Heart left ventricle (tissue), 16 donors: ENCODE measurements around the gene BIRC2. TPM values are rescaled to one million over a fixed set of nuclear protein-coding genes. Genes with fewer than 3 reads are reported as not detected.

ENCODE experiments used
- ATAC-seq, 4 donors: fragments of 200-7000 bp; cut with Tn5 transposase; one replicate each; pipeline ENCODE4 v1.9.1; 2020 to 2022; ENCODE audit warnings: moderate library complexity in 4 of 4, mild to moderate bottlenecking in 3 of 4, moderate number of reproducible peaks in 1 of 4
- DNase-seq, 5 donors: peaks; one replicate each; pipeline ENCODE4 v3.0.0-alpha.2; 2020
- H3K27ac ChIP-seq, 12 donors: fragments of 200-600 bp; sonication (generic) in 4 of 12; one replicate each; pipeline versions ENCODE4 v1.5.0 to v1.8.0; 2016 to 2022; ENCODE audit warnings: mild to moderate bottlenecking in 2 of 12
- H3K27me3 ChIP-seq, 9 donors: fragments of 200-600 bp; sonication (generic) in 2 of 9; one replicate each; pipeline versions ENCODE4 v1.5.1 to v1.8.0; 2016 to 2022; ENCODE audit warnings: mild to moderate bottlenecking in 3 of 9
- H3K36me3 ChIP-seq, 9 donors: fragments of 200-600 bp; sonication (generic) in 2 of 9; one replicate each; pipeline versions ENCODE4 v1.5.0 to v1.8.0; 2018 to 2022; ENCODE audit warnings: mild to moderate bottlenecking in 2 of 9
- H3K4me1 ChIP-seq, 12 donors: fragments of 200-600 bp; sonication (generic) in 4 of 12; one replicate each; pipeline versions ENCODE4 v1.5.0 to v1.8.0; 2016 to 2022; ENCODE audit warnings: mild to moderate bottlenecking in 3 of 12
- H3K4me3 ChIP-seq, 12 donors: fragments of 200-600 bp; sonication (generic) in 4 of 12; one replicate each; pipeline versions ENCODE4 v1.5.0 to v1.8.0; 2017 to 2022; ENCODE audit warnings: mild to moderate bottlenecking in 9 of 12, moderate library complexity in 4 of 12
- H3K9me3 ChIP-seq, 12 donors: fragments of 200-600 bp; sonication (generic) in 4 of 12; one replicate each; pipeline versions ENCODE4 v1.5.0 to v1.8.0; 2016 to 2022; ENCODE audit warnings: mild to moderate bottlenecking in 1 of 12
- CTCF ChIP-seq, 12 donors: fragments of 200-600 bp; sonication (generic) in 4 of 12; IDR thresholded peaks; one replicate each; pipeline versions ENCODE4 v1.5.0 to v1.8.0; 2018 to 2022; ENCODE audit warnings: antibody characterized with exemption in 12 of 12, mild to moderate bottlenecking in 5 of 12
- POLR2A ChIP-seq, 2 donors: fragments of 450-650 bp; IDR thresholded peaks; one replicate each; pipeline ENCODE4 v1.6.1; 2017; ENCODE audit warnings: antibody characterized with exemption in 2 of 2, mild to moderate bottlenecking in 2 of 2, moderate library complexity in 2 of 2
- WGBS, 4 donors: extraction: QIAGEN DNeasy Blood & Tissue Kit in 2 of 4; methylation state at CpG; one replicate each; pipeline versions ENCODE4 v1.1.5 to v1.1.7; 2013 to 2018; 5-methylcytosine and 5-hydroxymethylcytosine counted together
- intact Hi-C, 10 donors: fragments of 100-400 bp; cut with DNase I; formaldehyde crosslinking; loops; one replicate each; pipeline versions ENCODE4 v1.11.1 to v1.14.2; 2022
- polyA plus RNA-seq, 2 donors: library from polyadenylated mRNA; stranded (reverse); fragments of 200-250 nt; gene quantifications; one replicate each; pipeline ENCODE4 v1.2.3, GENCODE V29; 2013
- total RNA-seq, 9 donors: library from RNA; depleted of rRNA in 2 of 9; stranded (reverse); fragments of >200 nt in 2 of 9; fragmentation: NEBNext Ultra II Directional in 3 of 9; extraction: Animal tissue kit (Norgen Biotek cat#: 25700) in 3 of 9; gene quantifications; one replicate each; pipeline versions ENCODE4 v1.1.0 to v1.2.4, GENCODE V29; 2016 to 2023
- donor health status: ischemic (EF 13 %, LVEDD 7.1; RV severe dilation, severe dysfunction).
- donor health status: healthy with polysubstance abuse.
- donor health status: DM: no; HTN: yes; CAD: no.
- donor health status: DM: no; HTN: no; CAD: no.
- donor health status: ischemic (EF 25% LVEDD 6.9; RV normal size, moderate dysfunction).
- donor health status: ischemic (EF 25% LVEDD 5.7; RV mildly dilated, moderate dysfunction).
- donor health status: healthy.
- donor health status: DM: yes; HTN: yes; CAD: no.
- donor health status: ischemic (EF 35%, LVEDD 5.7; RV mildly dilated, moderate dysfunction).
- donor health status: nonischemic (EF 11% LVEDD 7.7; RV severe dilation, severe dysfunction).
- donor health status: DM: yes; HTN: yes; CAD: no.
- donor health status: PGD.
- donor health status: ischemic (EF 29% LVEDD 5.4; RV normal size, mild dysfunction).
- donor health status: nonischemic (EF 23%, LVEDD 6.1; RV moderate dilation, normal function).

The BIRC2 gene
- total and polyA plus RNA-seq, 11 donors: 17.9 to 39.9 (median 32.7) TPM

- Histone ChIP-seq H3K27me3 (no peaks in the 10 kb centered on the region), H3K4me3 (peak overlapping the region in 6 of 12 donors; percentile 58 to 72 (median 66)), H3K9me3 (no peaks in the 10 kb centered on the region), H3K27ac (peak overlapping the region in 6 of 12 donors; percentile 56 to 90 (median 65)), H3K36me3 (peaks cover 0 to 1% (median 0%) of the 10 kb centered on the region in 9 donors), H3K4me1 (peaks cover 0 to 76% (median 6%) of the 10 kb centered on the region in 12 donors)
- TF ChIP-seq POLR2A (IDR thresholded peaks at IDR 0.05) (no peak), CTCF (IDR thresholded peaks at IDR 0.05) (no peak)
- ATAC-seq: no peak
- intact Hi-C loops: no loop called here
- DNase-seq: no peak
- 84 to 88% (median 86%) methylated on average over 4 of the region's 4 CpGs for WGBS, 4 donors
These were observed 30.6 kb upstream of the BIRC2 start for GRCh38 chr11:102316346-102316904.

GRCh38 chr11:102317099-102317767 is 29.8 kb upstream of the BIRC2 start, which contains the start of gene BIRC3:
Gene BIRC3, plus strand, starts transcription at chr11:102317484. Its CDS starts 7,026 bp downstream, at chr11:102324510.
- WGBS, 4 donors: 1 to 3% (median 3%) methylated on average over 30 to 34 of the region's 34 CpGs
- H3K4me3 ChIP-seq: peak within 1 kb of the TSS; percentile 38 to 72 (median 58)
- H3K4me1 ChIP-seq: peaks cover 0 to 80% (median 6%) of the 10 kb centered on the region in 12 donors
- intact Hi-C loops: no loop called here
- peak in 8 of 12 donors; percentile 21 to 49 (median 29) for TF ChIP-seq CTCF (IDR thresholded peaks at IDR 0.05)
- peak in 1 of 2 donors; percentile 29 for TF ChIP-seq POLR2A (IDR thresholded peaks at IDR 0.05)
- H3K9me3 ChIP-seq: no peaks in the 10 kb centered on the region
- DNase-seq (peak; percentile 77 to 88 (median 82)), ATAC-seq (peak; percentile 91 to 97 (median 96))
- H3K27me3 ChIP-seq: no peaks in the 10 kb centered on the region
- peak within 1 kb of the TSS; percentile 0 to 90 (median 62) for H3K27ac ChIP-seq
- H3K36me3 ChIP-seq: peaks cover 0 to 6% (median 0%) of the 10 kb centered on the region in 9 donors

GRCh38 chr11:102317768-102318103 is 29.3 kb upstream of the BIRC2 start:
- 35 to 55% (median 41%) methylated on average over 7 of the region's 7 CpGs for WGBS, 4 donors
- Histone ChIP-seq H3K4me3 (peak overlapping the region; percentile 38 to 72 (median 58)), H3K27ac (peak overlapping the region in 11 of 12 donors; percentile 0 to 90 (median 63)), H3K36me3 (peaks cover 0 to 6% (median 0%) of the 10 kb centered on the region in 9 donors), H3K9me3 (no peaks in the 10 kb centered on the region), H3K27me3 (no peaks in the 10 kb centered on the region), H3K4me1 (peaks cover 0 to 79% (median 6%) of the 10 kb centered on the region in 12 donors)
- no peak for DNase-seq
- TF ChIP-seq CTCF (IDR thresholded peaks at IDR 0.05) (no peak), POLR2A (IDR thresholded peaks at IDR 0.05) (no peak)
- peak; percentile 12 to 30 (median 20) for ATAC-seq
- intact Hi-C loops: no loop called here

- intact Hi-C loops: no loop called here
- no peaks in the 10 kb centered on the region for H3K9me3 ChIP-seq
- H3K4me1 ChIP-seq: peaks cover 0 to 77% (median 6%) of the 10 kb centered on the region in 12 donors
- whole genome bisulfite sequencing, 4 donors: 82 to 90% (median 87%) methylated on average over 1 of the region's 1 CpG
- H3K27me3 ChIP-seq: no peaks in the 10 kb centered on the region
- ATAC-seq (no peak), DNase-seq (no peak)
- H3K27ac ChIP-seq: peak overlapping the region in 3 of 12 donors; percentile 73 to 90 (median 81)
- TF ChIP-seq CTCF (IDR thresholded peaks at IDR 0.05) (no peak), POLR2A (IDR thresholded peaks at IDR 0.05) (no peak)
- peaks cover 0 to 6% (median 0%) of the 10 kb centered on the region in 9 donors for H3K36me3 ChIP-seq
- H3K4me3 ChIP-seq: peak overlapping the region in 7 of 12 donors; percentile 57 to 72 (median 64)
These were observed 28.5 kb upstream of the BIRC2 start for GRCh38 chr11:102318469-102318868.
